GM19468 (cell line): ENCODE measurements around the gene POLR1D.

Experiments used
- ATAC-seq: cut with Tn5 transposase; IDR thresholded peaks from one replicate; pipeline ENCODE4 v1.9.1; 2021; ENCODE audit warnings: mild to moderate bottlenecking, moderate library complexity, moderate number of reproducible peaks; ENCODE audit not compliant: unreplicated experiment; ENCODE audit errors: extremely low read depth

Gene POLR1D

DNA sequence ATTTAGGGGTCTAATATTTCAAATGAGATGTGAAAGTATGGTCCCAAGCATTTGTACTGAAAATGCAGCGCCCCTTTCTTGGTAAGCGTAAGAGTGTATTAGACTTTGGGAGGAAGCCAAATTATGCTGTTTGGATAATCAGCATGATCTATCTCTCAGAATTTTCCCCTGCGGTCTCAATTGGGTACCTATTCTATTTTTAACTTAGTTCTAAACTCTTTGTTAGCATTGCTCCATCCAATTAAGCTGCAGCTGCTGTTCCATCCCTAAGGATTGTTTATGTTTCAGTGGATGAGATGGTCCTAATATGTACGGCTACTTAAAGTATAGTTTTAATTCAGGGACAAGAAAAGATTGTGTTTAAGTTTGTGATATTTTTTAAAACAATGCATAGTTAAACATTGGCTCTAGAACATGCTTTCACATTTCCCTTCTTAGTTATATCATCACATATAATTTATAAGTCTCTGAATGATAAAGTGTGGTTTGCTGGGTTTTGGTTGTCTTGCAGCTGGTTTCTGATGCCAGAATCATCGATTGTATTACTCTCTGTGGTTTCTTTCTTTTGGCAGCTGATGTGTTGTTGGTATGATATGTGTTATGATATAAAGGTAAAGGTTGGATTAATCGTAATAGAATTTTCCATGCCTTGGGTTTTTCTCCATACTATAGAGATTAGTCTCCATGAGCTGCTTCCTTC, 15.0 kb downstream of the POLR1D start:
- ATAC-seq, result no peak

DNA sequence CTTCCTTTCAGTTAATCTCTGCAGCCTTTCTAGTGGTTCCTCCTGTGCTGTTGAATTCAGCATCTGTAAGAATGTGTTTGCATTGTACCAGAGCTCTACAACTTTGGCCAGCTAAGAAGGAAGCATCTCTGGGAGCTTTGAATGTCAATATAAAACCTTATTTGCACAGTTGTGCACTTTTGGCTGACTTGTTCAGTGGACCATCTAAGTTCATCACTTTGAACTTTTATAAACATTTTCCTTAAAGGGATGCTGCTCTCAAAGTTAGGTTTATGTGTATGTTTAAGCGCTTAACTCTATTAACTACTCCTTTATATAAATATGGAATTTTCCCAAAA, 15.6 kb downstream of the POLR1D start:
- no peak for ATAC-seq

DNA sequence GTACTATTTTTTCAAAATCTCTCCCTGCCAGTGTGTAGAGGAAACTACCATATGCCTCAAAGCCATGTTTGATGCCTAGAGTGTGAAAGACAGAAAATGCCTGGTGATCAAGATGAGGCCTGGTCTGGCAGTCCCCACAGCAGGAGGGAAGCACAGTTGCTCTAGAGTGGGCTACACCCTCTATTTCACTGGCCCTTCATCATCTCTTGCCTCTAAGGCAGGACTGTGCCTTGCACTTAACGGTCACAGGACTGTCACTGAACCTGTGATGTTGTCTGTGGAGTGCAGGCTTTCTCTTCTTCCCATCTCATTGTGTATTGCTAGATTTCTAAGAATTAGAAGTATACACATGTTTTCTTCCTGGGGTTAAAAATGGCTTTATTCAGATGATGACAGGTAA, 16.3 kb downstream of the POLR1D start:
- no peak for ATAC-seq

DNA sequence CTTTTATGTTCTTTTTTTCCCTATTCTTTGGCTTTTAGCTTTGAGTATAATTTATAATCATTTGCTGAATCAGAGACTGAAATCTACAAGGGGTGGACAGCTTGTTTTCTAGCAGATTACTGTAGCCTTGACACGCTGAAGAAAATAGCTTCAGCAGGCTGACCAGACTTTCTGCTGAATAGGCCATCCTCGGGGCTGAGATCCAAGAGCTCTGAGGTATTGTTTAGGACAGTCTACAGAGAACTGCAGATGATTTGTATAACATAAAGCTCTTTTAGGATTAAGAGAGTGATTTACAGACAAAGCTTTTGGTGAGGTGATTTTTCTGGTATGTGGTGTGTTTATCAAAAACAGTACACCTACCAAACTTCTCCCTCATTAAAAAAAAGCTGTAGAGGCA, 16.8 kb downstream of the POLR1D start:
- no peak for ATAC-seq

DNA sequence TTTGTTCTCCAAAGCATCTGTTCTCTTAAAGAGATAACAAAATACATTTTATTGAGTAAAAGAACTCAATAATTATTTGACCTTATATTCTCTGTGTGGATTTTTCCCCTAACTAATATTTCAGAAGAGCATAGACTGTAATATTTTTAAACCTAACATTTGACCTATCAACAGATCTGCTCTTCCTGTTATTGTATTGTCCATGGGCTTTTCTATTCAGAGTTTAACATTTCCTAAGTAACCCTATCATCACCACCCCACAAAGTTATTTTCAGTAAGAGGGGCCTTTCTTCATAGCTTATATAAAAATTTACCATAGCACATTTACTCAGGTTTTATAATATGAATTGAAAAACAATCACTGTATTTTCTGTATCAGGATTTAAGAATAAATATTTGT, 17.5 kb downstream of the POLR1D start:
- no peak for ATAC-seq

DNA sequence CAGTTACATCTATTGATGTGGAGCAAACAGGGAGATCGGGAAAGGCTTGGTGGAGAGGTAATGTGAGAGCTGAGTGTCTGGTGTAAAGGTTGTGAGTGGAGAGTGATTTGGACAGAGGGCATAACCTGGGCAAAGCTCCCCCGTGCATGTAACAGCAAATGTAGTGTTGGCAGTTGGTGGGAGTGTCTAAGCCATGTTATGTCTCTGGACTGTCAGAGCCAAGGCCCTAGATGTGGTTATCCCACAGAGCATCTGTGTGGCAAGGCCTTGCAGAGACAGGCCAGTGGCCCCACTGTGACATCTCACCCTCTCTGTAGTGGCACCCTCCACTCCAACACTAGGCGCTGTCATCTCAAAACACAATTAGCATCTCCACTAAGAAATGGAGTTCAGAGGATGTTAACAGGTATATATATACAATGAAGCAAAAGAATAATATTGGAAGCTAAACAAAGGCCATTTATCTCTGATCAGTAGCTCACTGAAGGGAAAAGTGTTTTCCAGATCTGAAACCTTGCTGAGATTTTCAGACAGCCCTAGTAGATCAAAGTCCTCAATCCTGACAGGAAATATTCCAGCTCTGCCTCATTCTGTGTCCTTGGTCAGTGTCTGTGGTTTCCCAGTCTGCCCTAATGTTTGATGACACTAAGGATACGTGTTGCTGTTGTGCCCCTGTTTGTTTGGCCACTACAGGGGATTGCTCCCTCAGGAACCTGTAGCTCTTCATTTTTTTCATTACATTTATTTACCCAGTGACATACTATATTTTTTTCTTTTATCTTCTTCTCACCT, 20.2 kb downstream of the POLR1D start:
- no peak for ATAC-seq

DNA sequence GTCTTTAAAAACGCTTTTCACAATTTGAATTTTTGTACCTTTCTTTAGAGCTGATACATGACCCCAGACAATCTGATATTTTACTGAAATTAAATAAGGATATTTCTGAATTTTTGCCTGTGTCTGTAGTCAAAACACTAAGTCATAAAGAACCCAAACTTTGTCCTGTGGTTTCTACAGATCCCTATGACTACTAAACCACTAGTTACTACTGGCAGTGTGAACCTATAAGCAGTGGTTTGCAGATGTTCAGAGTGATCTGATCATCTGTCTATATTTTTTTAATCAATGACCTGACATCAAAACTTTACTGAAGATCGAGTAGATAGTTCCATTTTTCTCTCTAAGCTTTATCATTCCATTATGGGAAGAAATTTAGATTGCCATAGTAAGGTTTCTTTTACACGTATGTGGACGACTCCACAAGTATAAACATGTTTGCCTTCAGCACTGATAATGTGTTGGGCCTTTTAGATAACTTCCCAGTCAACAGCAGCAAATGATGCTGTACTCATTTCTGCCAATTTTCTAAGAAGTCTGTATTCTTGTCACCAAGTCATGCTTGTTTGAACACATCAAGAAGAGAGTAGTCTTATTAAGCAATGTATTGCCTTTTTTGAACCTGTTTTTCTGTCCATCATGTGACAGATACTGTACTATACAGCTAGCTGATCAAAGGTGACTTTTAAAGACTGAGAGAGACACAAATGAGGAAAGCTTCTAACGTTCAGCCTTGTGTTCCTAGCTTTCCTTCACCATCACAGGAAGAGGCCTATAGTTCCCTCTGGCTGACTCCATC, 21.8 kb downstream of the POLR1D start:
- ATAC-seq, result no peak

DNA sequence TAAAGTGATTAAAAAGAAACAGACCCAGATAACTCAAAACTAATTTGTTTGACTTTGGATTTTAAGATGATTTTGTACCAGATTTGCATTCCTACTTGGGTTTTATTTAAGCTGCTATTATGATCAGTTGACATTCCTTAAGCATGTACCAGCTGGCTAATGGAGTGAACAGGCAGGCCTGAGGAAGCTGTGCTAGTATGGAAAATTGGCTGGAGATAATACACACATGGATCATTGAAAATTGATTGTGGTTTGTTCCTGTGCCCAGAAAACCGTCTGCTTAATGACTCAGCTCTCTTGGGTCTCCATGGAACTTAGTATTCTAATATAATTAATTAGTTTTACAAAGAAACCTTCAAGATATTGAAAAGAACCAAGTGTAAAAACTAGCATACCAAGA, 22.6 kb downstream of the POLR1D start:
- no peak for ATAC-seq

DNA sequence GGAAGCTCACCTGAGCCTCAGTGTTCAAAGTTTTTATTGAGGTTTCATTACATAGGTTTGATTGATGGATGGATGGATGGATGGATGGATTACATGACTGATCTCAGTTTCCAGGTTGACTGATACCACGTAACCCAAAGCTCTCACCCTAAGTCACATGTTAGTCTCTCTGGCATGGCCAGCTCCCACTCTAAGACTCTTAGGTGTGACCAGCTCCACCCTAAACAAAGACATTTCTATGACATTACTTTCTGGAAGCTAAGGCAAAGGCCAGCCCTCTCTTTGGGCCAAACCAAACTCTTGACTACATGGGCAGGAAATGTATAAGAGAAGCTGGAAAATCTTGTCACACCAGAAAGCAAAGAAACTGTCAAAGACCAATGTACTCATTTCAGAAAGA, 28.6 kb downstream of the POLR1D start:
- no peak for ATAC-seq

DNA sequence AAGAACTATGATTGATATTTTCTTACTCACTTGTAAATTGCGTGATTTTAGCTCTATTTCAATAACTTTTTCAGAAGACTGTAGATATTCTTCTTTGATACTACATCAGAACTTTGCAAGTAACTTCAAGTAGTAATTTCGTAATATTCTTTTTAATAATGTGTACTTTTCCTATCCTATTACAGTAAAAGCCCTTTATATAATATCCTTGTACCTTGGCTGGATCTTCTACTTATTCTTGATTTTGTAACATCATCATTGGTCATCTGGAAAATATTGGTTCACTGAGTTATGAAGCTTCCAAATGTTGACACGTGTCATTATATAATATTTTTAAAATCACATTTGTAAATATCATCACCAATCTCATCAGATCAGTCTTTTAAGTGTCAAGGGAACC, 32.4 kb downstream of the POLR1D start:
- no peak for ATAC-seq

DNA sequence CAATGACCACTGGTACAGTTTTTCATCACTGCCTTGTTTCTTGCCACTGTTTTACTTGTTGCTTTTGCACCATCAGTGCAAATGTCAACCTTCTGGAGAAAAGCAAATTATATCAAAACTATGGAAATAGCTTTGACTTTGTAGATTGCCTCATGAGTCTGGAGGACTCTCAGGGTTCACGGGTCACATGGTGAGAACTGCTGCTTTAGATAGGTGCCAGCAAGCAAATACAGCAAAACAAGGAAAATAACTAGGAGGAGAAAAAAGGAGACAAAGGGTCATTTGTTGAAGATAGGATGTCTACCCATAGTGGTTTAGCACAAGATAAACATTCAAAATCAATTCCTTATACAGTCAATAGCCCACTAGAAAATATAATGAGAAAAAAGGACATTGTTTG, 33.1 kb downstream of the POLR1D start:
- no peak for ATAC-seq

DNA sequence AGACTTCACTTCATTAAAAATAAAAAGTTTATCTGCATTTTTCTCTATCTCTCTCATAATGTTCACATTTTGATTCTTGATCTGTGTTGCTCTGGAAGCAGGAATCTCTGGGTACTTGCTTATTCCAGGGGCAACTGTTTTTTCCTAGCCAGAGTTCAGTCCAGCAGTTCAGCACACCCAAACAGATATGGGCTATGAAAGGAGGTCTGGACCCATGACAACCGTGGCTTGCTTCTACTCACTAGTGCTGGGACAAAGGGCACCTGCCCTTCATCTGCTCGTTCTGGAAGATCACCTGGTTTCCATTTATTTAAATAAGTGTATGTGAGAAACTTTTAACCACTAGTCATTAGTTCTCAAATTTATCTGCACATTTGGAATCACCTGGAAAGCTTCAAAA, 36.0 kb downstream of the POLR1D start:
- no peak for ATAC-seq

DNA sequence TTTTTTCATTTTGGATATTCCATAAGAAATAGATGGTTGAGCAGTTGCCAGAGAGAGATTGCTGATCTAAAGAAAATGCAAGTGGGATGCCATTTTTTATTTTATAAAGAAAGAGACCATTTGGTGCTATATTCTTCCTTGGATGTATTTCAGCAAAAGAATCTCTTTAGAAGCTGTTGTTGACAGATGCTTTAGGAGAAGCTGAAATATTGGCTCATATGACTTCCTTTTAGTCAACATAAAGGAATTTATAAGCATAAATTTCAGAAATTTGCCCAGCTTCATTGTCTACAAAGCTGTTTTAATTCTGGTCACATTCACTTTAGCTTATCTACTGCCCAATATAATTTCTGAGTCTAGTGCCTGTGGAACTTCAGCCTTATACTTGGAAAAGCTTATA, 36.9 kb downstream of the POLR1D start:
- ATAC-seq, result no peak

DNA sequence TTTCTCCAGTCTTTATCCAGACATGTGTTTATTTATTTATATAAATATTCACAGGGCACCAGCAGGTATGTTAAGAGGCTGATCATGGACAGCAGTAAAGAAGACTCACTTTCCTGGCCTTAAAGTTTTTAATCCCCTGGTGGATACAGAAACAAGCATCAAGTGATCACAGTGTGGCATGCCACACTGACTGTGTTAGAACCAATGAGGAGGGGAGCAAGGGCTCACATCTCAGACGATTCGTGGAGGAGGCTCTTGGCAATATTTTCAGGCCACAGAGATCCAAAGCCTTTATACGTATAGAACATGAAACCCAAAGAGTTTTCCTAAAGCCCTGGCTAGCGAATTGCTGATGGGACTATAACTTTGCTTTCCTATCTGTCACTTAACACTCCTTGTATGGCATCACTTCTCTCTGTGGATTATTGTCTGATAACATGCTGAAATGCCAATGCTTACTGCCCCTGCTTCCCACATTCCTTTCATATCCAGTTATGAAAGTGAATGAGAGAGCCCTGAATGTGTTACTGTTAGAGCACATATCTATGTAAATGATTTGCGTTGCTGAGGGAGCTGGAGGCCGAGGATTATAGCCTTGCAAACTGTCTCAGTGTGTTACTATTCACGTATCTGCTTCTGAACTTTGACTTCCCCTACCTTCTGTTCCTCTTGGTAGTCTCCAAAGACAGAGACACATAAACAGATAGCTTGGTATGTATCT, 37.6 kb downstream of the POLR1D start:
- no peak for ATAC-seq

DNA sequence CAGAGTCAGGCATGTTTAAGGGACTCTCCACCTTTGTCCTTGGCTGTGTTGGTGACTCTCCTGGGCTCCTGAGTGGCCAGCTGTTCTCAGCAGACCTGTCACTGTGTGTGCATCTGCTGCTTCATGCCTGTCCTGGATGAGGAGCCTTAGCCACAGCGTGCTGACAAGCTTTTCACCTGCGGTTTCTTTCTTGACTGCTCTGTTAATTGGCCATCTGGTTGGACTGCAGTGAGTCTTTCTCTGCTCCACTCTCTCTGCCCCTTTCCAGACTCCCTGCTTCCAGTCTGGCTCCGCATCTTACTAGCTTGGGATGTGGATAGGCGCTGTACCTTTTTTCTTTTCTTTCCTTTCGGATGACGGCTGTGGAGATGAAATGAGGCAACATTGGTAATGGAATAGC, 38.8 kb downstream of the POLR1D start:
- no peak for ATAC-seq

DNA sequence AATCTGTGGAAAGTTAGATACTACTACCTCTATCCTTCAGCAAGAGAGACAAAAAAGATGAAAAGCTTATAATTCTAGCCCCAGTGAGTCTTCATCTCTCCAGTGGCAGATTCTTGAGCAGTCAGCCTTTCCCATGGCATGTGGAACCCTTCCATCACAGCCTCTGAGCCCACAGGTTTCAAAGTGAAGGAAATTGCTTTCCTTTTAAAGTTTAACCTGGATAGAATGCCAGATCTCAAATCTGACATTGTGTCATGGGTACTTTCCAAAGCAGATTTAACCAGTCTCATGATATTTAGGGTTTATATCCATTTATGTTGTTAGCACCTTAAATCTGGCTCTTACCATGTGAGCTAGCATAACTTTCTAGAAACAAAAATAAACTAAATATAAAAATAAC, 39.3 kb downstream of the POLR1D start:
- ATAC-seq, result no peak

DNA sequence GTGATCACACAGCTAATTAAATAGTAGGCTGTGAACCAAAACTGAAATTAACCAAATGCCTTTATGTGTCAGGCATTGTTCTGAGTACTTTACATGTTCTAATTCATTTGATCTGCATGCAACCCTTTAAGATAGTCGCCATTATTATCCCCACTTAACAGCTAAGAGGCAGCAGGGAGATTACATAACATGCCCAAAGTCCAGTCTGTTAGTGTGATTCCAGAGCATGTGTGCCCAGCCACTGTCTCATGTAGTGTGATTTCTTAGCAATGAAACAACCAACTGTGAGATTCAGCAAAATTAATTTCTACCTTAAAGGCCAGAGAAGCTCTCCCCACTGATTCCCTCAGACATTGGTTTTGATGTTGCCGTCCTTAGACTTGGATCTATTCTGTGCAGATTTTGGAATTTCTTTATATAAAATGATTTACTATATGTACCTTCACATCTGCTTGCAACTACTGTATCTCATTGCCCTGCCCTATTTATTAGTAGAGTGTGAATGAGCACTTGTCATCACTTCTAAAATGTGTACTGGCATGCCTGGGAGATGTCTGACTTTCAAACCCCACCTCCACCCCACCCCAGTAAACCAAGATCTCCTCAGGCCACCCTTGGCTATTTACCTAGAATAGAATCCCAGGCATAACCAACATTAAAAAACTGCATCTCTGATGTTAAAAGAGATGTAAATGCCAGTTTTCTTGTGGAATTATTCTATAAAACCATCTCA, 41.2 kb downstream of the POLR1D start:
- no peak for ATAC-seq

DNA sequence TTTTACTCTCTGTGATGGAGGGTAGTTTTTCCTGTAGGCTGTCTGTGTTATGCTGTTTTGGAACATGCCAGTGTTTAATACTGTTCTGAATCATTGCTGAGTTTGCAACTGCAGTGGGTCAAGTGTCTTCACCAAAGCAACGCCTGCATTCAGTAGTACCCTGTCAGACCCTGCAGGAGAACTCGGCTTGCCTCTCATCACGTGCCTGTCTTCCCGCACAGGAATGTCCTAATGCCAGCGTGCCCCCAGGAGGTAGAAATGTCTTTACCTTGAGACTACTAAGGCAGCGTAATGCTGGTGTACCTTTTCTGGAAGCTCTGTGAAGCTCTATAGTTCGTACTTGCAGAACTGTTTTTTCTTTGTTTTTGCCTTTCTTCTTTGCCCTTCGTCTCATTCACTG, 42.3 kb downstream of the POLR1D start:
- ATAC-seq, result no peak

DNA sequence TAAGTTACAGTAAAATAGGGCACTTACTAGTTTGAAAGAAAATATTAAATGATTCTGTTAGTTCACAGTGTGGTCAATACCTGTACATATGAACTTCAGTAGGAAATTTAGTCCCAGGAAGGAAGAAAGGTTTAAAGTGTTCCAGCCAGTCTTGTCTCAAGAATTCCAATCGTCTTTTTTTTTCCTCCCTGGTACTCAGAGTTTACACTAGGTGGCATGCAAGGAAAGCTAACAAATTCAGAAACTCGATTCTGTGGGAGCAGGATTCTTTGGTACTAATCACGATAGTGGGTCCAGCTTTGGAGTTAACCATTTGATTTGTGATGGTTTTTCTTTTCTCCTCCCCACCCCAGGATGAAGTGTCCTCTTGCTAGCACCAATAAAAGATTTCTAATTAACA, 43.6 kb downstream of the POLR1D start:
- ATAC-seq, result no peak

DNA sequence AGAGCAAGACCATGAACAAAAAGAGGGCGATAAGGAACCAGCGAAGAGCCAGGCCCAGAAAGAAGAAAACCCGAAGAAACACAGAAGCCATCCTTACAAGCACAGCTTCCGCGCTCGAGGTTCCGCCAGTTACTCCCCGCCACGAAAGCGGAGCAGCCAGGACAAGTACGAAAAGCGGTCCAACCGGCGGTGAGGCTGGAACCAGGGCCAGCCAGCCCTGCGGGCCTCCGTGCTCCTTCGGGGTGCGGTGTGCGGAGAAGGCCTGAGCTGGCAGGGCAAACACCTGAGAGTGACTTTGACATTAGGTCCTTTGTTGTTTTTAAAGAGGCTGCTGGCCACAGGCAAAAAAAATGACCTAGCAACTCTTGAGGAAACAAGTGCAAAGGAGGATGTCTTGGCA, 44.1 kb downstream of the POLR1D start:
- ATAC-seq, result no peak
